Ovary (tissue), 3 donors: ENCODE measurements around the gene ALDOB.

Experiments used
- EP300 ChIP-seq: sonication (generic); formaldehyde crosslinking; IDR thresholded peaks from one replicate; pipeline ENCODE4 v1.6.1; 2017; ENCODE audit warnings: antibody characterized with exemption
- POLR2A ChIP-seq: fragments of 450-650 bp; IDR thresholded peaks from one replicate; pipeline ENCODE4 v1.6.1; 2017; ENCODE audit warnings: antibody characterized with exemption, mild to moderate bottlenecking, moderate library complexity
- TF ChIP-seq, protein P1 (sequence below), 3 donors: fragments of 450-650 bp in 2 of 3; fragments of 200-600 bp in 1 of 3; IDR thresholded peaks; one replicate each; pipeline versions ENCODE4 v1.5.1 to v1.8.0; 2016 to 2022; ENCODE audit warnings: antibody characterized with exemption in 3 of 3, mild to moderate bottlenecking in 1 of 3
- donor health status: DM: no; HTN: no; CAD: no.

GRCh38 chr9:101484046-101484445 is 48.5 kb upstream of the ALDOB start:
- TF ChIP-seq, protein P1, sequence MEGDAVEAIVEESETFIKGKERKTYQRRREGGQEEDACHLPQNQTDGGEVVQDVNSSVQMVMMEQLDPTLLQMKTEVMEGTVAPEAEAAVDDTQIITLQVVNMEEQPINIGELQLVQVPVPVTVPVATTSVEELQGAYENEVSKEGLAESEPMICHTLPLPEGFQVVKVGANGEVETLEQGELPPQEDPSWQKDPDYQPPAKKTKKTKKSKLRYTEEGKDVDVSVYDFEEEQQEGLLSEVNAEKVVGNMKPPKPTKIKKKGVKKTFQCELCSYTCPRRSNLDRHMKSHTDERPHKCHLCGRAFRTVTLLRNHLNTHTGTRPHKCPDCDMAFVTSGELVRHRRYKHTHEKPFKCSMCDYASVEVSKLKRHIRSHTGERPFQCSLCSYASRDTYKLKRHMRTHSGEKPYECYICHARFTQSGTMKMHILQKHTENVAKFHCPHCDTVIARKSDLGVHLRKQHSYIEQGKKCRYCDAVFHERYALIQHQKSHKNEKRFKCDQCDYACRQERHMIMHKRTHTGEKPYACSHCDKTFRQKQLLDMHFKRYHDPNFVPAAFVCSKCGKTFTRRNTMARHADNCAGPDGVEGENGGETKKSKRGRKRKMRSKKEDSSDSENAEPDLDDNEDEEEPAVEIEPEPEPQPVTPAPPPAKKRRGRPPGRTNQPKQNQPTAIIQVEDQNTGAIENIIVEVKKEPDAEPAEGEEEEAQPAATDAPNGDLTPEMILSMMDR (IDR thresholded peaks at IDR 0.05): no peak
- no peak for TF ChIP-seq POLR2A
- no peak for TF ChIP-seq EP300
